SK-N-SH treated with all-trans-retinoic acid at 6 μM for 48 hours (cell line): ENCODE measurements around the gene COMMD4.
"Not testable (repeated sequence)": the region's sequence is repeated elsewhere in the genome, so short reads cannot be mapped to it uniquely, and the experiment has no call there.

ENCODE experiments used
- ARNTL ChIP-seq: fragments of 450-650 bp; formaldehyde crosslinking; IDR thresholded peaks from 2 replicates; pipeline ENCODE4 v1.5.0; 2020; ENCODE audit warnings: low read depth, mild to moderate bottlenecking, moderate library complexity, borderline replicate concordance
- CSRNP3 ChIP-seq: fragments of 250-450 bp; sonication (Bioruptor Pico); IDR thresholded peaks from 2 replicates; pipeline ENCODE4 v1.5.1; 2021; ENCODE audit warnings: mild to moderate bottlenecking, moderate library complexity
- SNAI2 ChIP-seq: fragments of 250-450 bp; sonication (Bioruptor Pico); IDR thresholded peaks from 2 replicates; pipeline ENCODE4 v1.5.0; 2020; ENCODE audit warnings: mild to moderate bottlenecking, moderate library complexity
- TOX ChIP-seq: fragments of 250-450 bp; sonication (Bioruptor Pico); IDR thresholded peaks from 2 replicates; pipeline ENCODE4 v1.8.0; 2021; ENCODE audit warnings: mild to moderate bottlenecking, moderate library complexity, borderline replicate concordance
- ZFP30 ChIP-seq: fragments of 450-650 bp; formaldehyde crosslinking; IDR thresholded peaks from 2 replicates; pipeline ENCODE4 v1.5.0; 2022; ENCODE audit warnings: mild to moderate bottlenecking, moderate library complexity
- ZNF8 ChIP-seq: fragments of 450-650 bp; formaldehyde crosslinking; IDR thresholded peaks from 2 replicates; pipeline ENCODE4 v1.5.0; 2020; ENCODE audit warnings: mild to moderate bottlenecking, moderate library complexity

- not testable (repeated sequence) for TF ChIP-seq TOX (CRISPR knock-in tag); ZFP30 (CRISPR knock-in tag); CSRNP3 (CRISPR knock-in tag); ZNF8; SNAI2 (CRISPR knock-in tag); ARNTL (CRISPR knock-in tag)
These were observed 3.8 kb upstream of the COMMD4 start for GRCh38 chr15:75332093-75332492.
